HPDE6-E6E7 (cell line): ENCODE data around the gene ADH1B.
"Not testable (repeated sequence)": the region's sequence is repeated elsewhere in the genome, so short reads cannot be mapped to it uniquely, and the experiment has no call there.

Source experiments
- DNase-seq: peaks from one replicate; pipeline ENCODE4 v3.0.0; 2011; ENCODE audit warnings: missing footprints; ENCODE audit errors: extremely low spot score

Gene ADH1B

DNA sequence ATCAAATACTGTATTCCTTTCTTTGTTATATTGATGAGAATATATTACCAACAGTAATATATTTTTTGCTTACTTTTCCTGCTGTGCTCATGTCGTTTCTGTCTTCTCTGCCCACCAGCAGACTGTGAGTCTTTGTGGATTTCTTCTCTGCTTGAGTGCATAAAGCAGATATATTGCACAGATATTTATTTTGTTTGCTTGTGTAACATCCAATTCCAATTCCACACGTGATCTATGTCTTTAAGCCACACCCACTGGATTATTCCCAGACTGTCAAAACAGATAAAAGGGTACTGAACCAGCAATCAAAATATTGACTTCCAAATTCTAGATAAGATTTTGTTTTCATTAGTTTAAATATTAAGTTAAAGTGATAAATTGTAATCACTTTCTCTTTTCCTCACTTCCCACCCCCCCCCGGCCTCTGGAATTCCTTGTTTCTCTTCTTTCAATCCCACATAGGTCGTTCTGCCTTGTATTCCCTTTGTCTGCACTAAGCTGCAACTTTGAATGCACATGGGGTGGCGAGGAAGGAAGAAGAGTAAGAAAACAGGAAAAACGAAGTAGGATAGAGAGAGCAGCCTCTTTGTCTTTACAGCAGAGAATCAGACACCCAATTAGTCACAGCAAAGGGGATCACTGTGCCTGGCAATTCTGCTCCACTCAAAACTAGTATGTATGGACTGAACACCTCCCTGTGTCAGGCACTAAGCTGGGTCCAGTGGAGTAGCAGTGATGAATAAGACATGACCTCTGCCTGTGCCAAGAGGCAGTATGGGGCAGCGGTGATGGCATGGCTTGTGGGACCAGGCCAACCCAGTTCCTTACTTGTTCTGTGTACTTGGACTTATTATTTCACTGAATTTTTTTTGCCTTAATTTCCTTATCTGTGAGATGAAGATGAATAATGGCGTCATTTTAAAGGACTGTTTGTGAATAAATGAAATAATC, at the start of gene ADH1B:
TSS of gene ADH1B (minus strand) at position 161 of the 951 bp plus-strand sequence. CDS start at position 91, 70 bp downstream.
- no peak for DNase-seq

GRCh38 chr4:99367817-99368216, 46.6 kb upstream of the ADH1B start:
- DNase-seq: not testable (repeated sequence)

GRCh38 chr4:99366491-99366890, 45.3 kb upstream of the ADH1B start:
- no peak for DNase-seq

DNA sequence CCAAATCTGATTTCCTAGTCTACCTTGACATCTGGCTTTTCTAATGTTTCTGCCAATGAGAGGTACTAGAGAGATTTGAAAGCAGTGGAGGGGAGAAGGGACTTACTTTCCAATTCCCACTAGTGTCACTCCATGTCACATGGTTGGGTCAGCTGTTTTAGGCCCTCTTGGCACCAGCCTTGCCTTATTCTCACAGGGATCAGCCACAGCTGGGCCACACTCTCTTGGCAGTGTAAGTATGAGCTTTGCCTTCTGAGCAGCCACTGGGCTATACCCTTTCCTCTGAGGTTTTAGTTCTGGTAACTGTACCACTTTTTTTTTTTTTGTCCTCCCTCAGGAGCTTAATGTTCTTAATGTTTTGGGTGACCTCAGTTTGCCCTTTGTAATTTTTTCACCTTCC, 41.6 kb upstream of the ADH1B start:
- no peak for DNase-seq

- no peak for DNase-seq
Observed at GRCh38 chr4:99361899-99362275, 40.7 kb upstream of the ADH1B start.

GRCh38 chr4:99361268-99361898, 40.2 kb upstream of the ADH1B start:
- no peak for DNase-seq

GRCh38 chr4:99359480-99360204, 38.4 kb upstream of the ADH1B start:
- no peak for DNase-seq

DNA sequence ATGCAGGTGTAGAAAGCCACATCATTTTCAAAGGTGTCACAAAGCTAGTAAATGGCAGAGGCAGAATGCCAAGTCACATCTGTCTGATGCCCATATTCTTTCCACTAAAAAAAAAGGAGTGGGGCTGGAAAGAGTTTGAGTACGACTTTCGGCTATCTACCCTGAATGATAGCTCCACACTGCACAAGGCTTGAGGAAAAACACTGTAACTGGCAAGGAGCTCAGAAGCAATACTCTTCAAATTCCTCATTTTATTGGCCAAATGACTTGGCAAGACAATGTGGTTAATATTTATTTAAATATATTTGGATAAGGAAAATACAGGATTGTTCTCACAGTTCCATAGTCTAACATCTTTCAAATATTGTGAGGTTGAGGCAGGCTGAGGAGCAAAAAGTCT, 36.7 kb upstream of the ADH1B start:
- DNase-seq: no peak

DNA sequence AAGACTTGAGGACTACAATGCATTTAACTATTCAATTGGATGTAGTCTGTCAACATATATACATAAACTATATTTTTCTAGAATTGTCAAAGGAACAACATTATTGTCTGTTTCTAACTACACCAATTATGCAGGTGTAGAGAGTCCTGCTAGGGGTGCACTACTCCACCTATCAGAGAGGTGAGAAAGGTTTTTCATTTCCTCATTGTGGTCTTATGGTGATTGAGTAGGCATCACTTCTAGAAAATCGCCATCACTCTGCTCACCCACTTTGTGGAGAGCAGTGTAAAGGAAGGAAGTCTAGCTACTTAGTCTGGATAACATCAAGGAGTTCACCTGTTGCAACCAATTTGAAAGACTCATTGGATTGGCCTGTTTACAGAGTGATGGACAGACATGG, 35.8 kb upstream of the ADH1B start:
- no peak for DNase-seq

- not testable (repeated sequence) for DNase-seq
Observed at GRCh38 chr4:99356149-99356548, 34.9 kb upstream of the ADH1B start.

DNA sequence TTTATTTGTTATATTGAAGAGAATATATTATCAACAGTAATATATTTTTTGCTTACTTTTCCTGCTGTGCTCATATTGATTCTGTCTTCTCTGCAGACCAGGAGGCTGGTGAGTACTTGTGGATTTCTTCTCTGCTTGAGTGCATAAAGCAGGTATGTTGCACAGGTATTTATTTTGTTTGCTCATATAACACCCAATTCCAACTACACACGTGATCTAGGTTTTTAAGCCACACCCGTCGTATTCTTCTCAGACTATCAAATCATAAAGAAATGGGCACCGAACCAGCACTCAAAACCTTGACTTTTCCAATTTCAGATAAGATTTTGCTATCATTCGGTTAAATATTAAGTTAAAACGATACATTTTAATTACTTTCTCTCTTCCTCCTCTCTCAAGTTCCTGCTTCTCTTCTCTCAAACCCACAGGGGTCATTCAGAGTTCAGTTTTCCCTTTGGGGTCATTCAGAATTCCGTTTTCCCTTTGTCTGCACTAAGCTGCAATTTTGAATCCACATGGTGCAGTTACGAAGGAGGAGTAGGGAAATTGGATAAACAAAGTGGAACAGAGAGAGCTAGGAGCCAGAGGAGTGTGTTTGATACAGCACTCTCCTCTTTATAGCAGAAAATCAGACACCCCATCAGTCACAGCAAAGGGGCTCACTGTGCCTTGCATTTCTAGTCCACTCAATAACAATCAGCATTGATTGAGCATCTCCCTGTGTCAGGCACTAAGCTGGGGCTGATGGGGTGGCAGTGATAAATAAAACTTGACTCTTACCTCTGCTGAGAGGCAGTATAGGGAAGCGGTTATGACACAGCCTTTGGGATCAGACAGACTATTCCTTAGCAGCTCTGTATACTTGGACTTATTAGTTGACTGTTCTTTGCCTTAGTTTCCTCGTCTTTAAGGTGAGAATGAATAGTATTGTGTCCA, 31.7 kb upstream of the ADH1B start, which contains the start of gene ADH1C:
TSS of gene ADH1C (minus strand) at position 145 of the 936 bp plus-strand sequence. CDS start at position 74, 71 bp downstream.
- DNase-seq: no peak

DNA sequence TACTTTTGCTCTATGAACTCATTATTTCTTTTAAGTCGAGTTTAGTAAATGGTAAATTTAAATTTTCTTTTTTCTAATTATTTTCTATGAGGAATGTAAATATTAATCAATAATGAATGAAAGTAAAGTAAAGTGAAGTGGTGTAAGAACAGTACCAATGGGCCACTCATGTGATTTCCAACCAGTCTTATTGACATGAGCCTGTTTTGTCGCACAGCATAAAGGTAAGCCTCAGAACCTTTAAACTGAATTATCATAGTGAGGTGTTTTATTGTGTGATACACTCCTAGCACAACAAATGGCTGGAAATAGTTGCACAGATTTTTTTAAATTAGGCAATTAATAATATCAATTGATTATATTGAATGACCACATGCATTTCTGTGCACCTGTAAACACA, 30.3 kb upstream of the ADH1B start:
- no peak for DNase-seq

DNA sequence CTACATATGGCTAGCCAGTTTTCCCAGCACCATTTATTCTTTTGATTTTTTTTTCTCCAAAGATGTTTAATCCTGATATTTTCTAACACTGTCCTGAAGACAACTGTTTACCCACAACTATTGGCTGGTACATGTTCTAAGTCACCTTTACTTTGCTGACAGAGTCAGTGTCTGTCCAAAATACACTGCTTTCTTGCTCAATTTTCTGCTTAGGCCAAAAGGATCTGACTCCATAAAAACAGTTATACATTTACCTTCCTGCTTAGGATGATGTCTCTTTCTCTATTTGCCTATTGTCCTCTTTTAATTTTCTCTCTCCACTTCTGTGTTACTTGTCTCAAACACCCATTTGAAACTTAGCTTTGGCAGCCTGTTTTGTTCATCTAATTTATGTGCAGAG, 28.1 kb upstream of the ADH1B start:
- DNase-seq: no peak

DNA sequence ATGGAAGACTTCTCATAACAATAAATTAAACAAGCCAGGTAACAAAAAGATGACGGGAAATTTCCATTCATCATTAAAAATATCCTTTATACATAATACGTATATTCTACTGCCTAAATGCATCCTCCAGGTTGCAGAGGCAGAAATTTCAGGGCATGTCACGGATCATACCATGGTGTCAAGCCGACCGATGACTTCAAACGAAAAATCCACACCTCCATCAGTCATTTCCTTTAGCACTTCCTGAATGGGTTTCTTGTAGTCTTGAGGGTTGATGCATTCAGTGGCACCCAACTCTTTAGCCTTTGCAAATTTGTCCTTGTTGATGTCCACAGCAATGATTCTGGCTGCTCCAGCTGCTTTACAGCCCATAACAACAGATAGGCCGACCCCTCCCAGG, 21.4 kb upstream of the ADH1B start:
- DNase-seq: not testable (repeated sequence)

DNA sequence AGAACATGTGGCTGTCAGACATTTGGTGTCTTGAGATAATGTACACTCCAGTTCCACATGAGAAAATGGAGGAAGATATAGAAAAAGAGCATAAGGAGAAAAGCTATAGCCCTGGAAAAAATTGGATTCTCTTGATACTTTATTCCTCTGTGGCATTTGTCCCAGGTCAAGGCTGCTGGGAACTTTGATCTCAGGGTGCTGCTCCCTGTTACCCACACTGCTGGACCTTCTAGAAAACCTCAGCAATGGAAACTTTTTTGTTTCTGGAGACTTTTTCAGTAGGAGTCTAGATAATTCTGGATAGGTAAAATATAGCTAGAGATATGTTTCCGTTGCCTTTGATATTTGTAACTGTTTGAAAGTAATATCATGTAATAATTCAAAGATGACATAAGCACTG, 20.2 kb upstream of the ADH1B start:
- DNase-seq: no peak

DNA sequence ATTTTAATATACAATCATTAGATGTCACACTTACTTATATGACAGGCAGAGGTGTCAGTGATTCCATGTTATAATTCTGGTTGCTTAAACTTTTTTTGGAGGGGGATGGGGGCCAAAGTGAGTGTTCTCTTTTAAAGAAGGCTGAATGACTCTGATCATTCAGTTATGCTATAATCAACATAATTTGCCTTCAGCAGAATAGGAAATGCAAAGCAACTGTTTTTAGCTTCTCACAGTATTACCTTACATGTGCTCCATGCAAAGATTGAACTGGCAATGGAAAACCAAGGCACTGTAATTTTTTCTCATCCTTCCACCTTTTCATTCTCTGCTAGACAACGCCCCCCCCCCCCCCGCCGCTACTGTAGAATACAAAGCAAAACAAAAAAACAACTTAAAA, 18.0 kb upstream of the ADH1B start:
- no peak for DNase-seq

DNA sequence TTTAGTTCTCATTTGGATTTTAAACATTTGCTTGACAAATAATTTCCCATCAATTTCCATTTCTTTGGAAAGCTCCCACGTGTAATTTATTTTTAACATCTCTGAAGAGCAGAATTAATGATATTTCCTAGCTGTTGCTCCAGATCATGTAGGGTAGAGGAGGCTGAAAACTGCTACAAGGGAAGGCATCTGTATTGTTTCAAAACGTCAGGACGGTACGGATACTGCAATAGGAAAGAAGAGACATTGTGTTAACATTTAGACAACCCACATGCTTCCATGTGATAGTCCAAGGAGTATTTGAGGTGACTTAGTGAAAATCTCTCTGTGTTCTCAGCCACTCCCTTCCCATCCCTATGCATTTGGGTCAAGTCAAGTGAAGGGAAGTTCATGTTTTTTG, 15.4 kb upstream of the ADH1B start:
- DNase-seq: no peak

GRCh38 chr4:99334880-99335279, 13.7 kb upstream of the ADH1B start:
- DNase-seq: no peak

DNA sequence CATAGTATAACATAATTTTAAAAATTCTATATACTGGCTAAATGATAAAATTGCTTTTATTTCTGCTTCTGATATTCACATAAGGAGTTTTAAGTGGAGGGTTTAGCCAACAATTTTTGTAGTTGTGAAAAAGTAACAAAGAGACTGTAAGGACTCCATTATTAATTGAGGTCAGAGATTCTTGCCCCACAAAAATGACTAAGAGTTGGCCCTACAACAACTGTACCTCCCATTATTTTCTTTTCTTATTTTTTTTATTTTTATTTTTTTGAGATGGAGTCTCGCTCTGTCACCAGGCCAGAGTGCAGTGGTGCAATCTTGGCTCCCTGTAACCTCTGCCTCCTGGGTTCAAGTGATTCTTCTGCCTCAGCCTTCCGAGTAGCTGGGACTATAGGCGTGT, 9.4 kb upstream of the ADH1B start:
- DNase-seq: no peak

- no peak for DNase-seq
Observed at GRCh38 chr4:99329876-99330275, 8.7 kb upstream of the ADH1B start.

- no peak for DNase-seq
Observed at GRCh38 chr4:99324979-99325378, 3.8 kb upstream of the ADH1B start.
